GM12874 (cell line): ENCODE data around the gene HMX1.

Source experiments
- TF ChIP-seq, protein P1 (sequence below): IDR thresholded peaks from 2 replicates; pipeline ENCODE4 v1.5.1; 2011; ENCODE audit warnings: low read depth, mild to moderate bottlenecking, control low read depth, low read length, moderate library complexity; ENCODE audit not compliant: insufficient read depth

Gene HMX1

GRCh38 chr4:8916906-8917305, 45.3 kb upstream of the HMX1 start:
- TF ChIP-seq, protein P1, sequence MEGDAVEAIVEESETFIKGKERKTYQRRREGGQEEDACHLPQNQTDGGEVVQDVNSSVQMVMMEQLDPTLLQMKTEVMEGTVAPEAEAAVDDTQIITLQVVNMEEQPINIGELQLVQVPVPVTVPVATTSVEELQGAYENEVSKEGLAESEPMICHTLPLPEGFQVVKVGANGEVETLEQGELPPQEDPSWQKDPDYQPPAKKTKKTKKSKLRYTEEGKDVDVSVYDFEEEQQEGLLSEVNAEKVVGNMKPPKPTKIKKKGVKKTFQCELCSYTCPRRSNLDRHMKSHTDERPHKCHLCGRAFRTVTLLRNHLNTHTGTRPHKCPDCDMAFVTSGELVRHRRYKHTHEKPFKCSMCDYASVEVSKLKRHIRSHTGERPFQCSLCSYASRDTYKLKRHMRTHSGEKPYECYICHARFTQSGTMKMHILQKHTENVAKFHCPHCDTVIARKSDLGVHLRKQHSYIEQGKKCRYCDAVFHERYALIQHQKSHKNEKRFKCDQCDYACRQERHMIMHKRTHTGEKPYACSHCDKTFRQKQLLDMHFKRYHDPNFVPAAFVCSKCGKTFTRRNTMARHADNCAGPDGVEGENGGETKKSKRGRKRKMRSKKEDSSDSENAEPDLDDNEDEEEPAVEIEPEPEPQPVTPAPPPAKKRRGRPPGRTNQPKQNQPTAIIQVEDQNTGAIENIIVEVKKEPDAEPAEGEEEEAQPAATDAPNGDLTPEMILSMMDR = no peak

DNA sequence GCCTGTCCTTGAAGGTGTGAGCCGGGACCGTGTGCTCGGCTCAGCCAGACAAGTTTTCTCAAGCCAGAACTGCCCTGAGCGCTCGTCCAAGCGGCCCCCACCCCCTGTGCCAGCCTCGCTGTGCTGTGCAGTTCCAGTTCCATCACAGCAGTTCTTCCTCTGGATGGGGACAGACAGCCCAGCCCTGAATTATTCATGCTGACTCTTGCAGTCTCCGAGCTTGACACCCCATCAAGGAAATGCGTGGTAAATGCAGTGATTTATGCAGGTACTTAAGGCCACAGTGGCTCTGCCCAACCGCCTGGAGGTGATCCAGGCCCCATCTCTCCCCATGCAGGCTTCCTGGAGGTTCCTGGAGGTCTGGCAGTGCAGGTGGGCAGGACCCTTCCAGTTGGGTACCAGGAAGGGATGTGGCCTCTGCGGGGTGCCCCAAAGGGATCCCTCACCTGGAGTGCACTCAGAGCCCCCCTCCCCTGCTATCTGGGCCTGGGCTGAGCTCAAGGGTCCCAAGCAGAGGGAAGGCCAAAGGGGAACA, 44.8 kb upstream of the HMX1 start:
- TF ChIP-seq, protein P1 = no peak

DNA sequence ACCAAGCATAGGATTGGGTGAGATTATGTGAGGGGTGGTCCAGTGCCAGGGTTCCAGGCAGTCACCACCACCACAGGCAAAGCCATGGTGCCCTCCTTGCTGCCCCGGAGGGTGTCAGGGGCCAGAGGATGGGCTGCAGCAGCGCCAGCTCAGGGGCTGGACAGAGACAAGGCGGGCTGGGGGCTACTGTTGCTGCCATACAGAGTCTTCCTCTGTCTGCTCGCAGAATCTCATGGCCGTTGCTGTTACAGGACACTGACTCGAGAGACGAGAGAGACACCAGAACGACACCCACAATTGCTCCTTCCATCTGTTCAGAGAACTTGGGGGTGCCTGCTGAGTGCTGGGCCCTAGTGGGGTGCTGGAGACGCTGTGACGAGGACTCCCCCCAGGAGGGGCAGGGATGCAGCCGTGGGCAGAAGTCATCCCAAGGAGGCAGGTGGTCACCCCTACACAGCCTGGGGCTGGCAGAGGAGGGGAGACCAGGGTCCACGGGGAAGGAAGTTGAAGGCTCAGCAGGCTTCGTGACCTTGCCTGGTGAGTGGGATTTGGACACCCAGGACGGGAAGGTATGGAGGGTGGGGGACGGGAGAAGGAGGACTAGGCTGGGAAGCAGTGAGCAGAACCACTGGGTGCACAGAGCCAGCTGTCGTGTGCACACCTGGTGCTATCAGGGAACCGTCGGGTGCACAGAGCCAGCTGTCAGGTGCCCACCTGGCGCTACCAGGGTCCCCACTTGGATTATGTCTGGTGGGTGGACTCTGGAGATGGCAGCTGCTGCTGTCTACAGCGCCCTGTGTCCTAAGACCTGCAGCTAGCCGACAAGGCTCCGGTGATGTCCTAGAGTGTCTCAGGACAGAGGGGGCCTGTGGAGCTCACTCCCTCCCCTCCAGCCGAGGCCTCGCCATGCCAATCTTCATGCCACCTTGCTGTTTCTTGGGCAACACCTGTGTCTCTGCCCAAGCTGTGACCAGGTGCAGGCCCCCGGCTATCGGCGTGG, 43.9 kb upstream of the HMX1 start:
- TF ChIP-seq, protein P1 = no peak

DNA sequence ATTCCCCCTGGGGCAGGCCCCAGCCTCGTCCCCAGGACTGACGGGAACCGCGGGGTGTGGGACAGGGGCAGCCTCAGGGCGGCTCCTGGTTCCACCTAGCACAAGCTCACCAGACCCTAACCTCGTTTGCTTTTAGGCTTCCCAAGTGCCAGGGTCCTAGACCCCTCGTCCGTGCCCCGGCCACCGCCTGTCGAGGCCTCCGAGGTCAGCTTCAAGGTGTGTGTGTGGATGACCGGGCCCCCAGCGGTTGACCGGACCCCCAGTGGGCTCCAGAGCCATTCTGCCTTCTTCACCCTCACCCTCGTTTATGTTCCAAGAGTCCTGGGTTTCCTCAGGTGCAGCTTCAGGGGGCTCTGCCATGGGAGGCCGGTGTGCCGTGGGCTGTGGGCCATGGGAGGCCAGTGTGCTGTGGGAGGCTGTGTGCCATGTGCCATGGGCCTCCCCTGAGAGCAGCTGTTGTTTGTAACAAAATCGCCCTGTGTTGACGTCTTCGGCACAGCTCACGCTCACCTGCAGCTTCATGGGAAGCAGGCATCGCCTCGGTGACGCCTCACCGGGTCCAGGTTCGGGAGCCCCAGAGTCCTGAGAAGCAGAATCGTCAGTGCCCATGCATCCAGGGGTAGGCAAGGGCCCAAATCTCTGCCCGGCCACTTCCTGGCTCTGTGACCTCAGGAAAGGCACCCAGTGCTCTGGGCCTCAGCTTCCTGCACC, 43.0 kb upstream of the HMX1 start:
- TF ChIP-seq, protein P1 = no peak

GRCh38 chr4:8913858-8914460, 42.3 kb upstream of the HMX1 start:
- TF ChIP-seq, protein P1 = no peak

DNA sequence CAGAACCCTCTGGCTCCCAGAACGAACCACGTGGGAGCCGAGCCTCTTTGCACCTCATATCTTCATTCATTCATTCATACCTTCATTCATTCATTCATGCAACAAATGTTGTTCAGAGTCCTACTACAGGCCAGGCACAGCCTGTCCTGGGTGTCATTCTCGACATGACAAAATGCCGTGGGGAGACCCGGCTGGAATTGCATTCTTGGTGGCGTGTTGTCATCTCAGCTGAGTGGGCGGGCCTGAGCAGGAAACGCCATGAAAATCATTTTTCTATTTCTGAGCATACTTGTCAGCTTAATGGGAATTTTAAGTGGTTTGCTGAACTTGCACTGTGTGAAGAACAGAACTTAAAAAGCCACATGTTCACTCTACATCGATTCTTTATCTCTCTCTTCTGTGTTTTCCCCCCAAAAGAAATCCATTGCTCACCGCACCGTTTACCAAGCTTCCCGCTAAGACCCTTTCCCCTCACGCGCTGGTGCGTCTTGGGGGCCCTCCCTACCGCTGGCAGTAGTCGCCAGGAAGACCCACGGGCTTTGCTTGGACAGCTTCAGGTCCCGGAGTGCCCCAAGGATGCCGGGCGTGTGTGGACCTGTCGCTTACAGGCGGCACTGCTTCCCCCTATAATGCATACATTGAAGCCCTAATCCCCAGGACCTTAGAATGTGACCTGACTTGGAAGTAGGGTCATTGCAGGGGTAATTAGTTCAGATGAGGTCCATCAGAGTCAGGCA, 41.6 kb upstream of the HMX1 start:
- TF ChIP-seq, protein P1 = no peak
